HG03175 (cell line): Measurements from ENCODE around the gene IARS2.
A peak's percentile ranks its signal among the peaks of the same experiment; 100 is the strongest.
"Not testable (repeated sequence)": the region's sequence is repeated elsewhere in the genome, so short reads cannot be mapped to it uniquely, and the experiment has no call there.

Experiments
- ATAC-seq: cut with Tn5 transposase; IDR thresholded peaks from one replicate; pipeline ENCODE4 v1.9.1; 2021; ENCODE audit warnings: mild to moderate bottlenecking, moderate library complexity; ENCODE audit not compliant: unreplicated experiment

The IARS2 gene

DNA sequence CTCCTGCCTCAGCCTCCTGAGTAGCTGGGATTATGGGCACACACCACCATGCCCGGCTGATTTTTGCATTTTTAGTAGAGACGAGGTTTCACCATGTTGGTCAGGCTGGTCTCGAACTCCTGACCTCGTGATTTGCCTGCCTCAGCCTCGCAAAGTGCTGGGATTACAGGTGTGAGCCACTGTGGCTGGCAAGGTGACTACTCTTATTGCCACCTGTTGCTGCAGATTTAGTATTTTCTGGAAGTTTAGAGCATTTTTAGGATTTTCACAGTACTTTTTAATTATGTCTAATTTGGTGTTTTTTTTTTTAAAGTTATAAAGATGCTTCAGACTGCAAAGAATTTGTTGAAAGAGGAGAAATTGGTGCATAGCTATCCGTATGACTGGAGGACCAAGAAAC lies 16.5 kb downstream of the IARS2 start:
- ATAC-seq: not testable (repeated sequence)

- ATAC-seq: not testable (repeated sequence)
These were observed 18.7 kb downstream of the IARS2 start for GRCh38 chr1:220112600-220112999.

DNA sequence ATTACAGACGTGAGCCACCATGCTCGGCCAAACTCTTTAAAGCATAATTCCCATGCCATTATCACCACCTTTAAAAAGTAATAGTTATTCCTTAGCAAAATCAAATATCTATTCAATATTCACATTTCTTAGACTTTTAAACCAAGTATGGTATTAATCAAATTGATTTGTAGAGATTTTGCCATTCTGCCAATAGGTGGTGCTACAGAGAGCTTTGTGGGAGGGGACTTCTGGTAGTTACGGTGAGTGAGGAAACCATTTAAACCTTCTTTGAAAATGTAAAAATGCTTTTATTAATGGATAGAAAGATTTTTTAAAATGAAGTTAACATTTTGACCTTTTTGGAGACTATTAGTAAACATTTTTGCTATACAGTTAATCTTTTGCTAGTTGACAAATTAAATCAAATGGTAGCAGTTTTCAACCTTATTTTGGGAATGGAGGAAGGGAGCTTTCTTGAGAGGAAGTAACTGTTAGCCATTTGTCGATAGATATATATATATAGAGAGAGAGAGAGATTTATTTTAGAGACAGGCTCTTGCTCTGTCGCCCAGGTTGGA lies 19.3 kb downstream of the IARS2 start:
- ATAC-seq: peak; percentile 81

DNA sequence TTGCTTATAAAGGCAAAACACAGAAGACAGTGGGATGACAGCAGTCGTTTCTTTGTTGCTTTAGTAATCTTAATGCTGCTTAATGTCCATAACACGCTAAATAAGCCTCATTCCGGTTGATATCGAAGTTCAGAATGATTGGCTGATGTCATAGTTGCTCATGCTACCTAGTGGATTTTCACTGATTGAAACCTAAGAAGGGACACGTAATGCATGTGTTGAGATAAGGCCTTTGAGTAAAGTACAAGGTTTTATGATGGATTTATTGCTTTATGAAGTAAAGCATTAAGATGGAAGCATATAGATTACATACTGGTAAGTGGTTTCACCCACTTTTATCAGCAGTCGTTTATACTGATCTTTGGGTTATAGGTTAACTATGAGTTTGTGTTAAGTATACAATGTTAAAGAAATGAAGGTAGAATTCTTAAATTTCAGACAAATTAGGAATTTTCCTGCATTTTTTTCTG lies 25.1 kb downstream of the IARS2 start:
- no peak for ATAC-seq

DNA sequence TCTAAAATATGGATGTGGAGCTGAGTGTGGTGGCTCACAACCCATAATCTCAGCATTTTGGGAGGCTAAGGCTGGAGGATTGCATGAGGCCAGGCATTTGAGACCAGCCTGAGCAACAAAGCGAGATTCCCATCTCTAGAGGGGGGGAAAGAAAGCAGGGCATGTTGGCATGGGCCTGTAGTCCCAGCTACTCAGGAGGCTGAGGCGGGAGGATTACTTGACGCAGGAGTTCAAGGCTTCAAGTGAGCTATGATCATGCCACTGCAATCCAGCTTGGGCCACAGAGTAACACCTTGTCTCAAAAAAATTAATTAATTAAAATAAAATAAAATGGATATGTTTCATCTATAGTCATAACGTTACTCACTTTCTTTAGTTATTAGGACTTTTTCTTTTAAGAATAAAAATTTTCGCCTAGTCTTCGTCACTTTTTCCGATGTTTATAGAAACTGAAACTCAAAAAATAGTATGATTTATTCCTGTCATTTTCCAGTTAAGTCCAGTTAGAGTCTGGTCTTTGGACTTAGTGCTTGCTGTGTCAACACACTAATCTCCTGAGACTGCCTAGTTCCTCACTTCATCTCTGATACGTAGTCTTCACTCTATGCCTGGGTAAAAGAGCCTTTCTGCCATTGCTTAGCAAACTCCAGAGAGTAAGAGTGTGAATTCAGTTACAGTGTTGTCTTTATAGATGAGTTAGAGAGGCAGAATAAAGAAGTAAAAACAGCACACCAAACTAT lies 28.0 kb downstream of the IARS2 start:
- ATAC-seq: no peak

- ATAC-seq: no peak
These were observed 29.1 kb downstream of the IARS2 start for GRCh38 chr1:220123066-220123465.

DNA sequence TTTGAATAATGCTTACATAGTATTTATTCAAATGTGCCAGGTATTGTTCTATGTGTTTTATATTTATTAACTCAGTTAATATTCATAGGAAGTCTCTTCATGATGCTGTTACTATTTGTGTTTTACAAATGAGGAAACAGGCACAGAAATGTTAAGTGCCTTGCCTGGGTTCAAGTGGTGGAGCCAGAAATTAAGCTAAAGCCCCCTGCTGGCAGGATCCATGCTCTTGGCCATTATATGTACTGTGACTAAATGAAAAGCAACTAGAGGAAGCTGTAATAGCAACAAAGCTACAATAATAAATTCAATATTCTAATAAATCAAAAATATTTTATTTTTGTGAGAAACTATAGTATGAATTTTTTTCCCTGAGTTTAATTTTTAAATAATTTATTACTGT lies 30.0 kb downstream of the IARS2 start:
- no peak for ATAC-seq

DNA sequence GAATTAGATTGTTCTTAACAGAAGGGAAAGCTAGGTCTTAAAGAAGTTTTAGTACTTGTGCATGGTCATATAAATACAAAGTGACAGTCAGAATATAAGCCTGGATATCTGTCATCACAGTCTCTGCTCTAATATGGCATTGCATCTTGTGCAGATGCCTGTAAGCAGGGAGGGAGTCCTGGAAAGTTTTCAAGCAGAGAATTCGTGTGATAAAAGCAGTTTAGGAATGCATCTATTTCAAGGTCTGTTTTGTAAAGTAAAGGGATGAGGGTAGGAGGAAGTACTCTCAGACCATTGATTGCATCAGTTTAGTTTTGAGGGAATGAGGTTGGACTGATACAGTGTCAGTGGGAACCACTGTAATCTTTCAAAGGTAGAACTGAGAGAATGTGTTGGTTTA lies 30.6 kb downstream of the IARS2 start:
- no peak for ATAC-seq

DNA sequence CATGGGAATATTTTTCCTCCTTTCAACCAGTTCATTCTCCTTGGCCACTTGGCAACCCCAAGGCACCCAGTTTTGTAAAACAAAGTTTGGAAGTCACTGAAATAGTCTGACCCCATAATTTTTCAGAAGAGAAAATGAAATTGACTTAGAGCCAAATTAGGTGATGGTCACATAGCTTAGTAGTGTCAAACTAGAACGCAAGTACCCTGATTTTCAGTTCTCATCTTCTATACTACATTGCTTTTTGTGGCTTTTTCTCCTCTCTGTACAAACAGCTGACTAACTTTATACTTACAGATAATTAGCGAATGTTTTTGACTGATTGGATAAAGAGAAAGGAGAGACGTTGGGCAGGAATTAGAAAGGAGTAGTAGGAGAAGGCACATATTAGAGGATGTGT lies 33.1 kb downstream of the IARS2 start:
- no peak for ATAC-seq

DNA sequence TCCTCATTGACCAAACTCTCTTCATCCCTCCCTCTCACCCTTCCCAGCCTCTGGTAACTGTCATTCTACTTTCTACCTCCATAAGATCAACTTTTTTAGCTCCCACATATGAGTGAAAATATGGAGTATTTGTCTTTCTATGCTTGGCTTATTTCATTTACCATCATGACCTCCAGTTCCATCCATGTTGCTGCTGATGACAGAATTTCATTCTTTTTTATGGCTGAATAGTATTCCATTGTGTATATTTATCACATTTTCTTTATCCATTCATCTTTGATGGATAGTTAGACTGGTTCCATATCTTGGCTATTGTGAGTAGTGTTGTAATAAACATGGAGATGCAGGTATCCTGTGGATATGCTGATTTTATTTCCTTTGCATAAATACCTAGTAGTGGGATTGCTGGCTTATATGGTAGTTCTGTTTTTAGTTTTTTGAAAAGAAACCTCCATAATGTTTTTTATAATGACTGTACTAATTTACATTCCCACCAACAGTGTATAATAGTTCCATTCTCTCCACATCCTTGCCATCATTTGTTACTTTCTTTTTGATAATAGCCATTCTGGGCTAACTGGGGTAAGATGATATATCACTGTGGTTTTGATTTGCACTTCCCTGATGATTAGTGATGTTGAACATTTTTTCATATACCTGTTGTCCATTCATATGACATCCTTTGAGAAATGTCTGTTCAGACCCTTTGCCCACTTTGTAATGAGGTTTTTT lies 35.7 kb downstream of the IARS2 start:
- no peak for ATAC-seq

GRCh38 chr1:220135755-220136154 lies 41.8 kb downstream of the IARS2 start:
- no peak for ATAC-seq

DNA sequence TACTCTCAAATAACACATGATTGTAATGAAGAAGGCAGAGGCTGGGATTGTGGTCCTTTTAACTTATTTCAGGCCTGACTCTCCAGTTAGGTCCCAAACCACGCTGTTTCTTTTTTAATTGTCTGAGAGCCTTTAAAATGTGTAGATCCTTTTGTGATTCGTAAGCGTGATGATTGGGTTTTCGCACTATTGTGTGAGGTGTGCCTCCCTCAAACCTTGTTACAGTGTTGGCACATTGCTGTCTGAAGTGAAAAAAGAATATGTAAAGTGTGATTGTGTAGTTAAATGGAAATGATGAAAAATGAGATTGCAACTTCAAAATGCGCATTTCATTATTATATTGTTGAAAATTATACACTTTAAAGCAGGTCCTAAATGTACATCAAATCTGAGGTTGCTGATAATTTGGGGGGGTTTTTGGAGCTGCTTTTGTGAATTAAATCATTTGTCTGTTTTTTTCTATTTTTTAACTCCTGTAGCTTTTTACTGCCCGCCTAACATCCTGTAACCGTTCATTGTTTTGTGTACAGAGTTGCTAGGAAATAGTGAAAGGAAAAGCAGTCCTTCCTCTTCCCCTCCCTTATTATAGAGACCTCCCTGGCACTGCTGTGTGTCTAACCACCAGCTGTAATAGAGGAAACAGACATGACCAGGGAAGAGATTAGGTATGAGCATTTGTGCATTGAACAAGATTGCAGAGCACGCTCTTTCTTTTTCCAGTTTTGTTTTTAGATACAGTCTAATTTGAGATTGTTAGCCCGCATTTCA lies 43.3 kb downstream of the IARS2 start:
- no peak for ATAC-seq

GRCh38 chr1:220139966-220140365 lies 46.0 kb downstream of the IARS2 start:
- no peak for ATAC-seq

- no peak for ATAC-seq
These were observed 50.1 kb downstream of the IARS2 start for GRCh38 chr1:220144051-220144450.

DNA sequence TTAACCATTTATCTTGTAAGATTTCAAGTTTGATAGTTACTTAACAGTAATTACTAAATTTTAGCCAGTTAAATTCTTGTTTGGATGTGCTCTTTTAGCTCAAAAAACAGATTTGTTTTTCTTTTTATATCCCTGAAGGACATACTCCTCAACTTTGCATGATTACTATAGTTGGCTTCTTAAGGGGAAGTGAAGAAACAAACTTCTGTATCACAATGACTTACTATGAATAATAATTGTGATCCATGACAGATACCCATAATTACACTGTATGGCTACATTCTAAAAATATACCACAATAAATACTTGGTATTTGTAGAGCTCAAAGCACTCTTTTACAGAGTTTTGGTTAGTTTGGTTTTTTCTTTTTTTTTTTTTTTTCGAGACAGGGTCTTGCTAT lies 55.8 kb downstream of the IARS2 start:
- ATAC-seq: no peak

GRCh38 chr1:220151454-220151853 lies 57.5 kb downstream of the IARS2 start:
- ATAC-seq: no peak

- ATAC-seq: no peak
These were observed 59.2 kb downstream of the IARS2 start for GRCh38 chr1:220153147-220153546.

GRCh38 chr1:220156620-220157146 lies 62.8 kb downstream of the IARS2 start:
- ATAC-seq: no peak

- no peak for ATAC-seq
These were observed 63.8 kb downstream of the IARS2 start for GRCh38 chr1:220157738-220158137.

DNA sequence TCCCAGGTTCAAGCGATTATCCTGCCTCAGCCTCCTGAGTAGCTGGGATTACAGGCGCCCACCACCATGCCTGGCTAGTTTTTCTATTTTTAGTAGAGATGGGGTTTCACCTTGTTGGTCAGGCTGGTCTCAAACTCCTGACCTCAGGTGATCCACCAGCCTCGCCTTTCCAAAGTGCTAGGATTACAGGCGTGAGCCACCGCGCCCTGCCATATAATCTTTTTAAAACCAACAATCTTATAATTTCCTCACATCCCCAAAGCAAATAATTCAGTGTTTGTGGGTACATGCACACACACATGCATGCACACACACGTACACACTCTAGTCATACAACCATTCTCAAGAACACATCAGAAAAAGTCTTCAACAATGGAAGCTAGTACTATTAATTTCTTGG lies 64.6 kb downstream of the IARS2 start:
- ATAC-seq: not testable (repeated sequence)

DNA sequence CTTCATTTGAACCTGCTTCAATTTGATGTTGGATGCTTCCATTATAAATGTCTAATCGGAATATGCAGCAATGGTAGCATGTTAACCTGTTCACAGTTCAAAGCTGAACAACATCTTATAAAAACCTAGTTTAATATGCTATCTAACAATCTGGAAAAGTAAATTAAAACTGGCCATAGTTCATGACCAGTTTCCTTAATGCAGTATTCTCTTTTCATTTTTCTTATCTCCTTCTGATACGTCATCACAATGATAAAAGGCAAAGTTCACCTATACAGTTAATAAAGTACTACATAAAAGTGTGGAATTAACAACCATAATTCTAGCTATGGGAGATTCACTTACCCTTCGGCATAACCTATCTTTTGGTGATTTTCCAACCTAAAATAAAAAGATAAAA lies 65.1 kb downstream of the IARS2 start:
- no peak for ATAC-seq
